WTC11 (cell line): Measurements from ENCODE around the gene RAD9B.
"Not testable (repeated sequence)": the region's sequence is repeated elsewhere in the genome, so short reads cannot be mapped to it uniquely, and the experiment has no call there.

Source experiments
- ATF6 ChIP-seq: sonication (generic); formaldehyde crosslinking; IDR thresholded peaks from 2 replicates; pipeline ENCODE4 v1.8.1; 2023; ENCODE audit warnings: mild to moderate bottlenecking, missing genetic modification reagents
- CTCF ChIP-seq: fragments of 200-600 bp; IDR thresholded peaks from 2 replicates; pipeline ENCODE4 v1.8.0; 2022; ENCODE audit warnings: antibody characterized with exemption
- ETV6 ChIP-seq: sonication (generic); formaldehyde crosslinking; IDR thresholded peaks from 2 replicates; pipeline ENCODE4 v1.8.1; 2022; ENCODE audit warnings: mild to moderate bottlenecking, missing genetic modification reagents
- FOXK1 ChIP-seq: sonication (generic); formaldehyde crosslinking; IDR thresholded peaks from 2 replicates; pipeline ENCODE4 v1.8.0; 2022; ENCODE audit warnings: mild to moderate bottlenecking, moderate library complexity, missing genetic modification reagents
- TEAD4 ChIP-seq: sonication (generic); formaldehyde crosslinking; IDR thresholded peaks from 2 replicates; pipeline ENCODE4 v1.8.0; 2022; ENCODE audit warnings: mild to moderate bottlenecking, missing genetic modification reagents
- TP53 ChIP-seq: sonication (generic); formaldehyde crosslinking; IDR thresholded peaks from 2 replicates; pipeline ENCODE4 v1.8.1; 2023; ENCODE audit warnings: mild to moderate bottlenecking, missing genetic modification reagents
- ZNF138 ChIP-seq: sonication (generic); formaldehyde crosslinking; conservative IDR thresholded peaks from 2 replicates; pipeline ENCODE4 v1.8.1; 2022; ENCODE audit warnings: mild to moderate bottlenecking, moderate library complexity, missing genetic modification reagents
- TF ChIP-seq, protein P1 (sequence below): sonication (generic); formaldehyde crosslinking; IDR thresholded peaks from 2 replicates; pipeline ENCODE4 v1.8.0; 2022; ENCODE audit warnings: mild to moderate bottlenecking, missing genetic modification reagents
- TF ChIP-seq, protein P2 (sequence below): sonication (generic); formaldehyde crosslinking; conservative IDR thresholded peaks from 2 replicates; pipeline ENCODE4 v1.8.1; 2022; ENCODE audit warnings: mild to moderate bottlenecking, missing genetic modification reagents

DNA sequence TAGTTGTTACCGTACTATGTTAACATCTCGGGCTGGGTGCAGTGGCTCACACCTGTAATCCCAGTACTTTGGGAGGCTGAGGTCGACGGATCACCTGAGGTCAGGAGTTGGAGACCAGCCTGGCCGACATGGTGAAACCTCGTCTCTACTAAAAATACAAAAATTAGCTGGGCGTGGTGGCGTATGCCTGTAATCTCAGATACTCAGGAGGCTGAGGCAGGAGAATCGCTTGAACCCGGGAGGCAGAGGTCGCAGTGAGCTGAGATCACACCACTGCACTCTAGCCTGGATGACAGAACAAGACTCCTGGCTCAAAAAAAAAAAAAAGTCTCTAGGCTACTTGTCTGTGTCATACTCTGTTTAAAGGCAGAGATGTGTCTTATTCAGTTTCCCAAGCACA lies 36.4 kb upstream of the RAD9B start:
- not testable (repeated sequence) for TF ChIP-seq CTCF; FOXK1 (CRISPR knock-in tag); ETV6 (CRISPR knock-in tag); ZNF138 (CRISPR knock-in tag); TEAD4; TP53 (CRISPR knock-in tag); ATF6
- TF ChIP-seq, protein P1, sequence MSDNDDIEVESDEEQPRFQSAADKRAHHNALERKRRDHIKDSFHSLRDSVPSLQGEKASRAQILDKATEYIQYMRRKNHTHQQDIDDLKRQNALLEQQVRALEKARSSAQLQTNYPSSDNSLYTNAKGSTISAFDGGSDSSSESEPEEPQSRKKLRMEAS (CRISPR knock-in tag) = not testable (repeated sequence)
- TF ChIP-seq, protein P2, sequence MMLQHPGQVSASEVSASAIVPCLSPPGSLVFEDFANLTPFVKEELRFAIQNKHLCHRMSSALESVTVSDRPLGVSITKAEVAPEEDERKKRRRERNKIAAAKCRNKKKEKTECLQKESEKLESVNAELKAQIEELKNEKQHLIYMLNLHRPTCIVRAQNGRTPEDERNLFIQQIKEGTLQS (CRISPR knock-in tag) = not testable (repeated sequence)
